GM21737 (cell line): ENCODE measurements around the gene ERCC6.

Experiments
- ATAC-seq: cut with Tn5 transposase; IDR thresholded peaks from one replicate; pipeline ENCODE4 v1.9.1; 2021; ENCODE audit warnings: mild to moderate bottlenecking, moderate library complexity; ENCODE audit not compliant: unreplicated experiment

ERCC6 gene

GRCh38 chr10:49512121-49512809, 26.7 kb downstream of the ERCC6 start:
- no peak for ATAC-seq

- no peak for ATAC-seq
Observed at GRCh38 chr10:49509771-49510303, 29.1 kb downstream of the ERCC6 start.

GRCh38 chr10:49508654-49509053, 30.3 kb downstream of the ERCC6 start:
- no peak for ATAC-seq

GRCh38 chr10:49508249-49508648, 30.7 kb downstream of the ERCC6 start:
- no peak for ATAC-seq

- ATAC-seq, result no peak
Observed at GRCh38 chr10:49505589-49505988, 33.3 kb downstream of the ERCC6 start.

GRCh38 chr10:49505076-49505475, 33.8 kb downstream of the ERCC6 start:
- no peak for ATAC-seq

- ATAC-seq, result no peak
Observed at GRCh38 chr10:49504528-49504927, 34.4 kb downstream of the ERCC6 start.

- ATAC-seq, result no peak
Observed at GRCh38 chr10:49502358-49502757, 36.6 kb downstream of the ERCC6 start.

GRCh38 chr10:49500412-49500811, 38.5 kb downstream of the ERCC6 start:
- no peak for ATAC-seq

- ATAC-seq, result no peak
Observed at GRCh38 chr10:49499305-49499851, 39.5 kb downstream of the ERCC6 start.

GRCh38 chr10:49498425-49498824, 40.5 kb downstream of the ERCC6 start:
- ATAC-seq, result no peak

- no peak for ATAC-seq
Observed at GRCh38 chr10:49497358-49497757, 41.6 kb downstream of the ERCC6 start.

- no peak for ATAC-seq
Observed at GRCh38 chr10:49488056-49488717, 50.7 kb downstream of the ERCC6 start.

GRCh38 chr10:49486738-49487137, 52.2 kb downstream of the ERCC6 start:
- ATAC-seq, result no peak

- ATAC-seq, result no peak
Observed at GRCh38 chr10:49486009-49486408, 52.9 kb downstream of the ERCC6 start.

- ATAC-seq, result no peak
Observed at GRCh38 chr10:49484486-49485235, 54.3 kb downstream of the ERCC6 start.

GRCh38 chr10:49478819-49479218, 60.1 kb downstream of the ERCC6 start:
- no peak for ATAC-seq

GRCh38 chr10:49474901-49475300, 64.0 kb downstream of the ERCC6 start:
- no peak for ATAC-seq

GRCh38 chr10:49471532-49471931, 67.4 kb downstream of the ERCC6 start:
- no peak for ATAC-seq

GRCh38 chr10:49465736-49466135, 73.2 kb downstream of the ERCC6 start:
- no peak for ATAC-seq
